Measurements from ENCODE around the gene FAM3D. TPM values are rescaled to one million over a fixed set of nuclear protein-coding genes. Genes with fewer than 3 reads are reported as not detected.

FAM3D gene
- total and polyA plus RNA-seq, 2 of the 8 experiments (the other 6 are each of a cell fraction or from before 2014, with no cell fraction given): not detected

- H2AK5ac ChIP-seq (ENCODE audit: low read depth, low read length): no peak overlapping the region
- no peak for DNase-seq (ENCODE audit: low read depth in 1 of 2, low spot score in 2 of 2)
- H3K27ac ChIP-seq (ENCODE audit: low read depth, low read length): no peak overlapping the region
- no peak overlapping the region for H3K18ac ChIP-seq (ENCODE audit: extremely low read depth, low read length)
- no peaks in the 10 kb centered on the region; a peak in 1 of 7 replicates for H3K27me3 ChIP-seq (replicated peaks in 1 of 4; ENCODE audit: control insufficient read depth in 3 of 4, extremely low read depth in 1 of 4, insufficient read depth in 3 of 4, low read length in 3 of 4)
- no peaks in the 10 kb centered on the region for H3K79me2 ChIP-seq (ENCODE audit: control insufficient read depth in 1 of 2, insufficient read depth in 2 of 2, low read length in 2 of 2)
- POLR2A ChIA-PET (ENCODE audit: partially characterized antibody): interaction anchor here (0.5 kb wide), 1 partner anchor 32 kb away, joined by 3 read pairs; no protein-coding TSS in a partner anchor
- no peak overlapping the region for H3K14ac ChIP-seq (ENCODE audit: insufficient read length)
- no peak overlapping the region for H2BK20ac ChIP-seq (ENCODE audit: low read length)
- no peak overlapping the region for H2BK5ac ChIP-seq (ENCODE audit: low read depth, low read length)
- H3K4me1 ChIP-seq (replicated peaks in 1 of 4; ENCODE audit: control insufficient read depth in 3 of 4, insufficient read depth in 4 of 4, low read length in 3 of 4): no peaks in the 10 kb centered on the region
- no peak overlapping the region for H4K8ac ChIP-seq (ENCODE audit: extremely low read depth, insufficient read depth, low read length)
- no peak for FAIRE-seq
- no peak overlapping the region for H3K9ac ChIP-seq (replicated peaks in 1 of 4; ENCODE audit: extremely low read depth in 1 of 4, low read depth in 3 of 4, low read length in 3 of 4)
- peaks cover 0 to 2% of the 10 kb centered on the region in 2 experiments; a peak in 1 of 4 replicates for H3K9me3 ChIP-seq (ENCODE audit: insufficient read depth in 2 of 2, low read depth in 1 of 2, low read length in 1 of 2)
- H2AFZ ChIP-seq (ENCODE audit: low read length): no peak overlapping the region
- peaks cover 5% of the 10 kb centered on the region; the same call in 1 of the 2 replicates for H3K23me2 ChIP-seq (ENCODE audit: low read depth, low read length)
- no peaks in the 10 kb centered on the region for H3K79me1 ChIP-seq (ENCODE audit: low read depth, low read length)
- H3K23ac ChIP-seq (ENCODE audit: insufficient read length): no peak overlapping the region
- no peak overlapping the region for H2BK12ac ChIP-seq (ENCODE audit: low read depth, low read length)
- H3K36me3 ChIP-seq (ENCODE audit: control insufficient read depth in 2 of 4, insufficient read depth in 4 of 4, low read length in 3 of 4): no peaks in the 10 kb centered on the region
- no peak overlapping the region for H2BK15ac ChIP-seq (ENCODE audit: low read length)
- H3K56ac ChIP-seq (replicated peaks; ENCODE audit: insufficient read length, low read depth, low read length): no peak overlapping the region
- WGBS, 2 experiments (ENCODE audit: extremely low coverage in 1 of 2, insufficient coverage in 1 of 2, insufficient read length in 1 of 2, insufficient replicate concordance in 2 of 2, low coverage in 1 of 2, low lambda C conversion rate in 2 of 2, missing lambda C conversion rate in 1 of 2): 83% methylated on average over 3 of the region's 3 CpGs; no CpG with 5 or more reads in 1 of the 2 experiments
- H4K20me1 ChIP-seq (replicated peaks in 1 of 2; ENCODE audit: control insufficient read depth in 1 of 2, insufficient read depth in 2 of 2, low read length in 2 of 2): no peaks in the 10 kb centered on the region
- H3K4me2 ChIP-seq (ENCODE audit: insufficient read depth in 1 of 2, low read depth in 2 of 2, low read length in 2 of 2): no peak overlapping the region
- H4K91ac ChIP-seq (replicated peaks; ENCODE audit: insufficient read length, low read length): no peak overlapping the region
- H3K4me3 ChIP-seq (ENCODE audit: extremely low read depth in 1 of 4, insufficient read depth in 2 of 4, low read depth in 3 of 4, low read length in 4 of 4): no peak overlapping the region
- H3K4ac ChIP-seq (replicated peaks; ENCODE audit: insufficient read length, low read depth, low read length): no peak overlapping the region
- no peak overlapping the region for H2BK120ac ChIP-seq (replicated peaks; ENCODE audit: low read depth, low read length)
- CTCF ChIA-PET (ENCODE audit: partially characterized antibody): interaction anchor here (25.1 kb wide), 1 partner anchor 74 kb away, joined by 994 read pairs; the partner anchor contains the start of gene FAM107A
- no peak overlapping the region for H4K5ac ChIP-seq (ENCODE audit: insufficient read length, low read depth, low read length)
- TF ChIP-seq CTBP2 (IDR thresholded peaks at IDR 0.05; ENCODE audit: borderline replicate concordance, insufficient read depth, insufficient read length, low read length) (no peak), YY1 (IDR thresholded peaks at IDR 0.05; ENCODE audit: low read depth, low read length) (no peak), TEAD4 (IDR thresholded peaks at IDR 0.05; ENCODE audit: low read depth, low read length) (no peak), E2F6 (IDR thresholded peaks at IDR 0.05) (no peak), CHD1 (IDR thresholded peaks at IDR 0.05; ENCODE audit: low read depth, low read length) (no peak), HDAC6 (IDR thresholded peaks at IDR 0.05; ENCODE audit: low read depth, low read length) (no peak), USF2 (IDR thresholded peaks at IDR 0.05; ENCODE audit: low read length) (no peak), ZNF274 (IDR thresholded peaks at IDR 0.05; ENCODE audit: borderline replicate concordance, extremely low read depth, low read length) (no peak), BCL11A (IDR thresholded peaks at IDR 0.05; ENCODE audit: low read depth in 2 of 2, low read length in 2 of 2) (no peak), CHD2 (IDR thresholded peaks at IDR 0.05; ENCODE audit: low read length) (no peak), CBX8 (IDR thresholded peaks at IDR 0.05; ENCODE audit: borderline replicate concordance, low read depth, low read length) (no peak)
These were observed 19.0 kb downstream of the FAM3D start for GRCh38 chr3:58647381-58648141.
